HL-60 (cell line): ENCODE results near the gene TRIM74.
"Not testable (repeated sequence)": the region's sequence is repeated elsewhere in the genome, so short reads cannot be mapped to it uniquely, and the experiment has no call there.

Source experiments
- DNase-seq, 2 experiments: peaks; one replicate each; pipeline ENCODE4 v3.0.0-alpha.2; 2010 to 2020; ENCODE audit warnings: low read depth in 1 of 2, low spot score in 1 of 2
- H3K27ac ChIP-seq: fragments of 250-450 bp; sonication (Bioruptor Pico); replicated peaks from 2 replicates; pipeline ENCODE4 v1.5.1; 2020; ENCODE audit warnings: mild to moderate bottlenecking, moderate library complexity
- H3K27me3 ChIP-seq: fragments of 250-450 bp; sonication (Bioruptor Pico); 2 replicates; pipeline ENCODE4 v1.5.1; 2021; ENCODE audit warnings: mild to moderate bottlenecking, moderate library complexity; ENCODE audit not compliant: insufficient read depth, poor library complexity, severe bottlenecking
- H3K4me3 ChIP-seq: replicated peaks from 2 replicates; pipeline ENCODE4 v1.5.1; 2011; ENCODE audit warnings: mild to moderate bottlenecking, control low read depth, low read length; ENCODE audit not compliant: insufficient read depth
- POLR2AphosphoS5 ChIP-seq: IDR thresholded peaks from 2 replicates; pipeline ENCODE4 v1.6.1; 2012; ENCODE audit warnings: low read depth
- REST ChIP-seq: IDR thresholded peaks from 2 replicates; pipeline ENCODE4 v1.6.1; 2012; ENCODE audit warnings: low read depth; ENCODE audit not compliant: insufficient replicate concordance
- long read RNA-seq: library from polyadenylated mRNA; unstranded; transcript quantifications from one replicate; pipeline ENCODE4 v2.0.0, GENCODE V29; 2020

The TRIM74 gene
- long read RNA-seq, result 0 reads

DNA sequence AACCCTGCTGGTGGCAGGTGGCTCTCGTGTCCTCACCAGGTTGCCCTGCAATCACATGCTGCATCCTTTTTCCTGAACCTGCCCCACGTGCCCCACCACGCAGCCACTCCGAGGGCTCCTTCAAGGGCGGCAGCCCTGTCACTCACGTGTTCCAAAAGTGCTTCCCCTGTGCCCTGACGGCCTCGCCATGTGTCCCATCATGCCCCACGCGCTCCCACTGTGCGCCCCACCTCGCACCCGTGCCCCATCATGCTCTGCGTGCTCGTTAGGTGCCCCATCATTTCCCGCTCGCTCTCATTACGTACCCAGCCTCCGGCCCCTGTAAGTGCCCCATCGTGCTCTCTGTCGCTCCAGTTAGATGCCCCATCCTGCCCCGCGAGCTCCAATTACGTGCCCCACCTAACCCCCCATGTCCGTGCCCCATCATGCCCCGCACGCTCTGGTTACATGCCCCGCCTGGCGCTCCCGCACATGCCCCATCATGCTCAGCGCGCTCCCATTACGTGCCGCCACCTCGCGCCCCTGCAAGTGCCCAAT, at the start of gene TRIM74:
Gene TRIM74, minus strand, starts transcription at position 487 of the 537 bp plus-strand sequence. CDS start 3,309 bp downstream, outside the sequence.
- peak in 1 of 2 experiments; percentile 0 for DNase-seq
- not testable (repeated sequence) for H3K4me3 ChIP-seq, H3K27ac ChIP-seq, H3K27me3 ChIP-seq

DNA sequence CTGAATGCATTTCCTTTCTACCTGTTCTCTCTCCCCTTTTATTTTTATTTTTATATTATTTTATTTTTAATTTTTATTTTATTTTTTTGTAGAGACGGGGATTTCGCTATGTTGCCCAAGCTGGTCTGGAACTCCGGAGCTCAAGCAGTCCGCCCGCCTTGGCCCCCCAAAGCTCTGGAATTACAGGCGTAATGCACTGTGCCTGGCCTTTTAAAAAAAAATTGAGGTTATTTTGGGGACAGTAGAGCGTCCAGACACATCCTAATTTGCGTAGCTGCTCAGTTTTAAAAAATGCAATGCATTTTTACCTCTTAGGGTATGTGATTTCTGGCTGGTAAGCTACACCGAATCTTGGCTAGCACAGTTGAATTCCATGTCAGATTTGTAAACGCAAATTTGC, 37.2 kb upstream of the TRIM74 start:
- peak overlapping the region; percentile 33 for H3K4me3 ChIP-seq
- peak in 1 of 2 experiments; percentile 0 for DNase-seq
- peak overlapping the region; percentile 72 for H3K27ac ChIP-seq
- H3K27me3 ChIP-seq, result not testable (repeated sequence)

DNA sequence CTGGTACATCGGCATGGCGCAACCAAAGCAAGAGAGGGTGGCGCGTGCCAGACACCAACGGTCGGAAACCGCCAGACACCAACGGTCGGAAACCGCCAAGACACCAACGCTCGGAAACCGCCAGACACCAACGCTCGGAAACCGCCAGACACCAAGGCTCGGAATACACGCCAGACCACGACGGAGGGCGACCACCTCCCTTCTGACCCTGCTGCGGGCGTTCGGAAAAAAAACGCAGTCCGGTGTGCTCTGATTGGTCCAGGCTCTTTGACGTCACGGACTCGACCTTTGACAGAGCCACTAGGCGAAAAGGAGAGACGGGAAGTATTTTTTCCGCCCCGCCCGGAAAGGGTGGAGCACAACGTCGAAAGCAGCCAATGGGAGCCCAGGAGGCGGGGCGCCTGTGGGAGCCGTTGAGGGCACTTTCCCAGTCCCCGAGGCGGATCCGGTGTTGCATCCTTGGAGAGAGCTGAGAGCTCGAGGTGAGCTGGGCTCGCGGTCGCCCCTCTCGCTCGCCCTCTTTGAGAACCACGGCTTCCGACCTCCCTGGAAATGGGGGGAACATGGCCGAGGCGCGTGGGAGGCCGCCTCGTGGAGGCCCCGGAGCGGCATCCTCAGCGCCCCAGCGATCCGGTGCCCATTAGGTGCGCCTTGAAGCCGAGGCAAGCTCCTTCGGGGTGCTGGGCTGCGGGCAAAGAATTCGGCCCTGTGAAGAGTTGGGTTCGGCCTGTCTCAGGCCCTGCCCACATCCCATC, 36.6 kb upstream of the TRIM74 start:
- H3K27me3 ChIP-seq, result not testable (repeated sequence)
- DNase-seq, result peak in 1 of 2 experiments; percentile 96
- H3K27ac ChIP-seq, result peak overlapping the region; percentile 98
- H3K4me3 ChIP-seq, result peak overlapping the region; percentile 38
- TF ChIP-seq REST, result peak; percentile 58
- peak; percentile 95 for TF ChIP-seq POLR2AphosphoS5

DNA sequence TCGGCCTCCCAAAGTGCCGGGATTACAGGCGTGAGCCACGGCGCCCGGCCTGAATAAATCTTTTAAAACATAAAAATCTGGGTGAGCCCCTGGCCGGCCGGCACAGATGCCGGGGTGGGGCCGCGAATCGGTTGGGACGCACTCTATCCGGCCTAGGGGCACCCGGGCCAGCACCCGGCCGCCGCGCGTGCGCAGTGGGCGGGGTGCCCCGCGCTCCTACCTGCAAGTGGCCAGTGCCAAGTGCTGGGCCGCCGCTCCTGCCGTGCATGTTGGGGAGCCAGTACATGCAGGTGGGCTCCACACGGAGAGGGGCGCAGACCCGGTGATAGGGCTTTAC, 36.1 kb upstream of the TRIM74 start:
- not testable (repeated sequence) for DNase-seq, H3K27me3 ChIP-seq
- Histone ChIP-seq H3K27ac (peak overlapping the region; percentile 98), H3K4me3 (peak overlapping the region; percentile 38)

DNA sequence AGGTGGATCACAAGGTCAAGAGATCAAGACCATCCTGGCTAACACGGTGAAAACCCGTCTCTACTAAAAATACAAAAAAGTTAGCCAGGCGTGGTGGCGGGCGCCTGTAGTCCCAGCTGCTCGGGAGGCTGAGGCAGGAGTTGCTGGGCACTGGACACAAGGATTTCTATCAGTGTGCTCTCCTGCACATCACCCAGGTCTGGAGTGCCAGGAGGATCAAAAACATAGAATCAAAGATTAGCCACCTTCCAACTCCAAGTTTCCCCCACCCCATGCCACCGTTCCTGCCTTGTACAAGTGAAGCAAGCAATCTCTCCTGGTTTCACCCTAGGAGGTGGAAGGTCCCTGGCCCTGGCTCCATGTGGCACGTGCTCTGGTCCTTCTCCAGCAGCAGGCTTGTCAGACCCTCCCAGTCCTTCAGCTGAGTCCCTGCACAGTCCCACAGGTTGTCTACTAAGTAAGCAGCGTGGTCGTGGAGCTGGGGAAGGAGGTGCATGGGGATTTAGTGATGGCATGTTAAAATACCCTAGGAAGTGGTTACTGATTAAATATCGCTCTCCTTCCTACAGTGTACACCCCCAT, 28.7 kb upstream of the TRIM74 start:
- H3K4me3 ChIP-seq, DNase-seq, H3K27ac ChIP-seq, H3K27me3 ChIP-seq: not testable (repeated sequence)

- not testable (repeated sequence) for H3K27ac ChIP-seq
Measured at GRCh38 chr7:72997447-72997846, 28.2 kb upstream of the TRIM74 start.

DNA sequence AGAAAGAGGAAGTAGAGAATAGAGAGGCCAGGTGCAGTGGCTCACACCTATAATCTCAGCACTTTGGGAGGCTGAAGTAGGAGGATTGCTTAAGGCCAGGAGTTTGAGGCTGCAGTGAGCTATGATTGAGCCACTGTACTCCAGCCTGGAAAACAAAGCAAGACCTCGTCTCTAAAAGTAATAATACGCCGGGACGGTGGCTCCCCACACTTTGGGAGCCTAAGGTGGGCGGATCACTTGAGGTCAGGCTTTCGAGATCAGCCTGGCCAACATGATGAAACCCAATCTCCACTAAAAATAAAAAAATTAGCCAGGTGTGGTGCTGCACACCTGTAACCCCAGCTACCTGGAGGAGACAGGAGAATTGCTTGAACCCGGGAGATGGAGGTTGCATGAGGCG, 26.2 kb upstream of the TRIM74 start:
- DNase-seq, H3K4me3 ChIP-seq, H3K27ac ChIP-seq, H3K27me3 ChIP-seq: not testable (repeated sequence)

More at GRCh38 chr7:72997447-72997846, 28.2 kb upstream of the TRIM74 start:
- not testable (repeated sequence) for H3K4me3 ChIP-seq, H3K27me3 ChIP-seq, DNase-seq

DNA sequence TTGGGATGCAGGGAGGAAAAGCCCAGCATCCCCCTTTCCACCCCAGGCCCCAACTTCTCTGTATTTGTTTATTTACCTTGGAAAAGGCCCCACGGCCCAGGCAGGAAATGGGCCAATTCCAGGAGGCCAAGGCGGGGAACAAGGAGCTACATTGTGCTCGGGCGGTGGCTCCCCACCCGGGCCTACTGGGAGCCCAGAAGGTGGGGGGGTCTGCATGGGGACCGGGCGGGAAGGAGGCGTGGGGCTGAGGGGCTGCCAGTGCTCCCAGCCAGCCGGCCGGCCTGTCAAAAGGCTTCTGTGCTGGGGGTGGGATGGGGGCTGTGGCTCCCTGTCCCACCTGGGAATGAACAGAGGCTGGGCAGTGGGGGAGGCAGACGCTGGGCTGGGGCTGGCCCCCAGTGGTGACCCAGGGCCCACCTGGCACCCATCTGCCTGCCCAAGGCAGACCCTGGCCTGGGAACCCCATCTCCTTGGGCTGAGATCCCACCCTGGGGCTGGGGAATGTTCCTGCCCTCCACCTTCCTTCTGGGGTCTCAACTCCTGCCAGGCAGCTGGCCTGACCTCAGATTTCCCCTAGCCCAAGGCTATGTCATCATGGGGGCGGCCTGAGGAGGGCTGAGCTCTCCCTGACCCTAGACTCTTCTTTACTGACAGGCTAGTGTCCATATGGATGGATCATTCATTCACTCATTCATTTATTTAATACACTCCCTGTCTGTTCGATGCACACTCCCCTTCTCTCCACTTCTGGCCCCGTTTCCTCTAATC, 21.1 kb upstream of the TRIM74 start:
- not testable (repeated sequence) for H3K27ac ChIP-seq, H3K27me3 ChIP-seq, DNase-seq, H3K4me3 ChIP-seq

DNA sequence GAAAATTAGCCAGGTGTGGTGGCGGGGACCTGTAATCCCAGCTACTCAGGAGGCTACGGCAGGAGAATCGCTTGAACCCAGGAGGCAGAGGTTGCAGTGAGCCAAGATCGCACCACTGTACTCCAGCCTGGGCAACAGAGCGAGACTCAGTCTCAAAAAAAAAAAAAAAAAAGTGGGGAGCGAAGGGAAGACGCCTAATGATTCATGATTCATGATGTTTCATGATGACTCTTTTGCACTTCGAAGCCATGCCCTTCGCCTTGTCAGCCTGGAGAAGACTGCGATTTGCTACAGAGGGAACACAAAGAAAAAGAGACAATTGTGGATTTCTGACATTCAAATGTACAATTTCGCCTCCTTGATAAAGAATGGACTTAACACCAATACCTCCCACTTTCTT, 12.8 kb upstream of the TRIM74 start:
- DNase-seq, H3K27ac ChIP-seq, H3K4me3 ChIP-seq, H3K27me3 ChIP-seq: not testable (repeated sequence)

GRCh38 chr7:72980382-72980781, 11.1 kb upstream of the TRIM74 start:
- H3K4me3 ChIP-seq, DNase-seq: not testable (repeated sequence)

DNA sequence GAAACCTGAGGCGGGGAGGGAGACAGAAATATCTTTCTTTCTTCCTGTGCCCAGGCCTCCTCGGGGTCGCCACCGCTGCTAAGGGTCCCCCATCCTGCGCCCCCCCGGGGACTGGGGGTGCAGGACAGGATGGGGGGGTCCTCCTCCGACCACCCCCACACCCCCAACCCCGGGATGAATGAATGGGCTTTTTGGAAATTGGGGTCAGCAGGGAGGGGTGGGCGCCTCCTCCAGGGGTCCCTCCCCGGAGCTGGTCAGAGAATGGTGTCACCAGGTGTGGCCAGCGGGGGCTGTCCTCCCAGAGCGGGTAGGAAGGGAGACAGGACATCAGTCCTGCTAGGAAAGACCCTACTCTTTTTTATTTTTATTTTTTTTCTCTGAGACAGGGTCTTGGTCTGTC, 7.2 kb upstream of the TRIM74 start:
- not testable (repeated sequence) for H3K27ac ChIP-seq, H3K27me3 ChIP-seq, H3K4me3 ChIP-seq, DNase-seq

More at GRCh38 chr7:72980382-72980781, 11.1 kb upstream of the TRIM74 start:
- H3K27ac ChIP-seq, H3K27me3 ChIP-seq: not testable (repeated sequence)

- H3K4me3 ChIP-seq, DNase-seq, H3K27ac ChIP-seq, H3K27me3 ChIP-seq: not testable (repeated sequence)
Measured at GRCh38 chr7:72975656-72976286, 6.5 kb upstream of the TRIM74 start.
